ENCODE data around the gene ALPL.

ALPL gene

GRCh38 chr1:21604208-21604957, 95.2 kb downstream of the ALPL start:
- peak; percentile 35 to 42 (median 40) for DNase-seq

- DNase-seq, result no peak
These were observed 95.9 kb downstream of the ALPL start for GRCh38 chr1:21605012-21605715.

GRCh38 chr1:21605964-21606705, 96.9 kb downstream of the ALPL start:
- DNase-seq, result no peak

- peak; percentile 79 to 84 (median 80) for DNase-seq
These were observed 98.6 kb downstream of the ALPL start for GRCh38 chr1:21607549-21608529.

- no peak for DNase-seq
These were observed 99.6 kb downstream of the ALPL start for GRCh38 chr1:21608798-21609197.

- DNase-seq, result no peak
These were observed 100.8 kb downstream of the ALPL start for GRCh38 chr1:21610027-21610426.

GRCh38 chr1:21610989-21611785, 102.0 kb downstream of the ALPL start:
- DNase-seq, result no peak

- no peak for DNase-seq
These were observed 102.8 kb downstream of the ALPL start for GRCh38 chr1:21612057-21612456.

- no peak for DNase-seq
These were observed 104.0 kb downstream of the ALPL start for GRCh38 chr1:21613072-21613867.

GRCh38 chr1:21614419-21615115, 105.3 kb downstream of the ALPL start:
- DNase-seq, result no peak

- DNase-seq, result peak; percentile 73 to 82 (median 78)
These were observed 107.1 kb downstream of the ALPL start for GRCh38 chr1:21616372-21616771.

- no peak for DNase-seq
These were observed 108.0 kb downstream of the ALPL start for GRCh38 chr1:21617126-21617738.

- DNase-seq, result no peak
These were observed 108.8 kb downstream of the ALPL start for GRCh38 chr1:21618059-21618458.

GRCh38 chr1:21618561-21619374, 109.5 kb downstream of the ALPL start:
- DNase-seq, result no peak

- no peak for DNase-seq
These were observed 110.2 kb downstream of the ALPL start for GRCh38 chr1:21619375-21619947.

GRCh38 chr1:21620011-21620410, 110.8 kb downstream of the ALPL start:
- DNase-seq, result no peak

- no peak for DNase-seq
These were observed 111.3 kb downstream of the ALPL start for GRCh38 chr1:21620496-21620895.

GRCh38 chr1:21621051-21621450, 111.8 kb downstream of the ALPL start:
- no peak for DNase-seq
